Activated naive CD4-positive, alpha-beta T cell treated with anti-CD3 and anti-CD28 coated beads, Interleukin-2, amount 50 U/mL, for 24 hours (primary cell): ENCODE data around the gene RPS5.
"Not testable (repeated sequence)": the region's sequence is repeated elsewhere in the genome, so short reads cannot be mapped to it uniquely, and the experiment has no call there.

Source experiments
- H3K27ac Mint-ChIP-seq: one replicate; pipeline ENCODE4 v1.8.0; 2021; ENCODE audit warnings: mild to moderate bottlenecking, mixed read lengths
- H3K27me3 Mint-ChIP-seq: one replicate; pipeline ENCODE4 v1.8.0; 2021; ENCODE audit warnings: mixed read lengths
- H3K36me3 Mint-ChIP-seq: one replicate; pipeline ENCODE4 v1.8.0; 2021; ENCODE audit warnings: mixed read lengths
- H3K4me1 Mint-ChIP-seq: one replicate; pipeline ENCODE4 v1.8.0; 2021; ENCODE audit warnings: mixed read lengths
- H3K4me3 Mint-ChIP-seq: one replicate; pipeline ENCODE4 v1.8.0; 2021; ENCODE audit warnings: mild to moderate bottlenecking, mixed read lengths
- H3K9me3 Mint-ChIP-seq: one replicate; pipeline ENCODE4 v1.8.0; 2021; ENCODE audit warnings: mixed read lengths

Gene RPS5

DNA sequence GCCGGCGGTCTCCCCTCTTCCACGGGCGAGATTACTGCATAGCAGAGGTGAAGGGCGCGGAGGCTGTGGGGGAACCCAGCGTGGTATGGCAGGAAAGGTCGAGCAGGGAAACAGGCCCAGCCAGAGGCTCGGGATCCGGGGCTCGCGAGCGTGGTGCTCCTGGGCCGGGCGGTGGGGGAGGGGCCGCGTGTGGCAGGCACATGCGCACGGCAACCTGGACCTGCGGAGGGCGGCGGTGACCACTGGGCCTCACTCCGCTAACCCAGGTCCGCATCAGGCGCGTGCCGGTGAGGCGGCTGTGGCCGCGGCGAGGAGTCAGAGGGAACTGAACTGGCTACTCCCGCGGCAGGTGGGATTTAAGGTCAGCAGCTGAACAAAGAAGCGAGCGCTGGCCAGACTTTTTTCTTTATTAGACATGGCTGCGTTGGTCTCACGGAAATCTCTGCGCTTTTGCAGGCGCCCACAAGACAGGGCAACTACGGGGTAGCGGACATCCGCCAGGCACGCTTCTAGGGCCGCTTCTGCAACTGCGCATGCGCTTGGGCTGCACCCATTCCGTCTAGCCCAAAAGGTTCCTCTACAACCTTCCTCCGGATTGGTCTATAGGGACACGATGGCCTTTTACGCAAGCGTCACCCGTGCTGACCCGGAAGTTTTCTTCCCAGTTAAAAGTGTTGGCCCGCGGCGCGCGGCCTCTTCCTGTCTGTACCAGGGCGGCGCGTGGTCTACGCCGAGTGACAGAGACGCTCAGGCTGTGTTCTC lies at the start of gene RPS5:
RPS5 (plus strand) TSS at position 694 of the 762 bp plus-strand sequence. CDS start 869 bp downstream, outside the sequence.
- no peaks in the 10 kb centered on the region for H3K27me3 Mint-ChIP-seq
- H3K4me3 Mint-ChIP-seq: peak within 1 kb of the TSS; percentile 96
- no peaks in the 10 kb centered on the region for H3K9me3 Mint-ChIP-seq
- peak within 1 kb of the TSS; percentile 99 for H3K27ac Mint-ChIP-seq
- H3K4me1 Mint-ChIP-seq: peaks cover 35% of the 10 kb centered on the region
- H3K36me3 Mint-ChIP-seq: peaks cover 16% of the 10 kb centered on the region

DNA sequence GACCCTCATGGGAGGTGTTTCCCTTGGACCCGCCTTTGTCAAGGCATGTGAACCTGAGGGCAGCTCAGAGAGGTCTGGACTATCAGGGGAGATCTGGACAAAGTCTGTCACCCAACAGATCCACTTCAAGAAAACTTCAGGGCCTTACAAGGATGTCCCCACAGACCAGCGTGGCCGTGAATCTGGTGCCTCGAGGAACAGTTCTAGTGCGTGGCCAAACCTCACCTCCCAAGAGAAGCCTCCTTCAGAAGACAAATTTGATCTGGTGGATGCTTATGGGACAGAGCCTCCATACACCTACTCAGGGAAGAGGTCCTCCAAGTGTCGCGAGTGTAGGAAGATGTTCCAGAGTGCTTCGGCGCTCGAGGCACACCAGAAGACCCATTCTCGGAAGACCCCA lies 48.7 kb upstream of the RPS5 start:
- Mint-ChIP-seq H3K36me3 (peaks cover 15% of the 10 kb centered on the region), H3K27ac (no peak overlapping the region), H3K27me3 (no peaks in the 10 kb centered on the region), H3K4me3 (no peak overlapping the region), H3K4me1 (no peaks in the 10 kb centered on the region), H3K9me3 (no peaks in the 10 kb centered on the region)

DNA sequence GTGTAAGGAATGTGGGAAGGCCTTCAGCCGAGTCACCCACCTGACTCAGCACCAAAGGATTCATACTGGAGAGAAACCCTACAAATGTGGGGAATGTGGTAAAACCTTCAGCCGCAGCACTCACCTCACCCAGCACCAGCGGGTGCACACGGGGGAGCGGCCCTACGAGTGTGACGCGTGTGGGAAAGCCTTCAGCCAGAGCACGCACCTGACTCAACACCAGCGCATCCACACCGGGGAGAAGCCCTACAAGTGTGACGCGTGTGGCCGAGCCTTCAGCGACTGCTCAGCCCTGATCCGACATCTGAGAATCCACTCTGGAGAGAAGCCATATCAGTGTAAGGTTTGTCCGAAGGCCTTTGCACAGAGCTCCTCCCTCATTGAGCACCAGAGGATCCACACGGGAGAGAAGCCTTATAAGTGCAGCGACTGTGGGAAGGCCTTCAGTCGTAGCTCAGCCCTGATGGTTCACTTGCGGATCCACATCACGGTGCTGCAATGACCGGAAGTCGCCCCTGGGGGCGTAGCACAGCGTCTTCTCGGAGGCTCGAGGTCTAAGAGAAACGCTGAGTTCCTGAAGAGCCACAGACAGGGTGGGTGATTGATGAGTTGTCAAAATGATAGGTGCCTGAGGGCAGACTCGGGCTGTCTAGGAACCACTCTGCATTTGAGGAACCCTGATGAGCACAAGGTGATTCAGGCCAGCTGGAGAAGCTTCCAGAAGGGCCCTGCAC lies 48.1 kb upstream of the RPS5 start:
- Mint-ChIP-seq H3K9me3 (no peaks in the 10 kb centered on the region), H3K36me3 (peaks cover 15% of the 10 kb centered on the region), H3K4me3 (no peak overlapping the region), H3K27ac (no peak overlapping the region), H3K27me3 (peaks cover 1% of the 10 kb centered on the region), H3K4me1 (no peaks in the 10 kb centered on the region)

DNA sequence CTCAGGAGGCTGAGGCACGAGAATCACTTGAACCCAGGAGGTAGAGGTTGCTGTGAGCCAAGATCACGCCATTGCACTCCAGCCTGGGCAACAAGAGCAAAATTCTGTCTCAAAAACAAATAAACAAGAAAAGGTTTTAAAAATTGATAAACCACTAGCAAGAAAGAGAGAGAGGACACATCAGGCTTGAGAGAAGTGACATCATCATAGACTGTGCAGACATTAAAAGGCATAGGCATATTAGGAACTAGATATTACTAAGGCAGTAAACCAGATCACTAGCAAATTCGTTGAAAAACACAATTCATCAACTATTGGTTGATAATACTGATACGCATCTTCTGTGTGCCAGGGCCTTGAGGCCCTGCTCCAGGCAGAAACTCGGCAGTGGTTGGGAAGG lies 41.5 kb upstream of the RPS5 start:
- Mint-ChIP-seq H3K27me3 (peaks cover 4% of the 10 kb centered on the region), H3K27ac (peak overlapping the region; percentile 6), H3K4me1 (peaks cover 17% of the 10 kb centered on the region)

DNA sequence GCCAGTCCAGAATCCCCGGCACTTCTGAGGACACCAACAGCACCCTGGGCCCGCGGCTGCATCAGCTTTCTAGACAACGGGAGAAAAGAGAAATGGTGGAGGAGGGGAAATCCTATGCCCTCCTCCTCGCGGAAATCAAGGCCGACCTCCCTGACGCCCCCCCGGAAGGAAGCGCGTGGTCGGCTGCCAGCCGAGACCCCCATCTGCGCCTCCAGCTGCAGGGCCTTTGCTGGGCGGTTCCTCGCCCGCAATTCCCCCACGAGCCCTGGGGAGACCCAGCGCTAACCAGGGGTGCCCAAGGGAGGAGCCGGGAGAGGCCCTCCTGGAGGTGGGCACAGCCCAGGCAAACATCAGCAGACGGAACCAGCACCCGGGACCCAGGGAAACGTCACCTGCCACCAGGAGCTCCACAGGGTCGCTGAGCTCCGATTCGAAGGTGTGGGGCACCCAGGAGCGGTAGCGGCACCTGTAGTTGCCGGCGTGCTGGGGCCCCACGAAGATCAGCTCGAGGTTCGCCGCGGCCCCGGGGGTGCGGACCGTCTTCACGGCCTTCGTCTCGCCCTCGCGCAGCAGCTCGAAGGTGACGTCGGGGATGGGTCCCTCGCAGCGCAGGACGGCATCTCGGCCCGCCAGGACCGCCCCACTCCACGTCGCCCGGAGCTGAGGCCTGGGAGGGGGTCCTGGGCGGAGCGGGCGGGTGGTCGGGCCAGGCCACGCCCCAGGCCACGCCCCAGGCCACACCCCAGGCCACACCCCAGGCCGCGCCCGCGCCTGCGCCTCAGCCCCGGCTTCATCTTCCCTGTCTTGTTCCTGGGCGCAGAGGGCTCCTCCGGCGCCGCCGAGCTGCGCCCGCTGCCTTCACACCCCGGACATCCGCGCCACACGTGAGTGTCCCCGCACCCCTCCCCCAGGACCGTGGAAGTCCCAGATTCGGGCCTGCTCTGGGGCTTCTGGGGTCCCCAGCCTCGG lies 39.8 kb upstream of the RPS5 start:
- no peak overlapping the region for H3K27ac Mint-ChIP-seq
- H3K9me3 Mint-ChIP-seq: no peaks in the 10 kb centered on the region
- peaks cover 4% of the 10 kb centered on the region for H3K27me3 Mint-ChIP-seq
- H3K4me1 Mint-ChIP-seq: peaks cover 17% of the 10 kb centered on the region
- H3K4me3 Mint-ChIP-seq: peak overlapping the region; percentile 91
- peaks cover 4% of the 10 kb centered on the region for H3K36me3 Mint-ChIP-seq

More for the DNA sequence above, 41.5 kb upstream of the RPS5 start:
- Mint-ChIP-seq H3K36me3 (peaks cover 9% of the 10 kb centered on the region), H3K9me3 (no peaks in the 10 kb centered on the region), H3K4me3 (peak overlapping the region; percentile 80)

DNA sequence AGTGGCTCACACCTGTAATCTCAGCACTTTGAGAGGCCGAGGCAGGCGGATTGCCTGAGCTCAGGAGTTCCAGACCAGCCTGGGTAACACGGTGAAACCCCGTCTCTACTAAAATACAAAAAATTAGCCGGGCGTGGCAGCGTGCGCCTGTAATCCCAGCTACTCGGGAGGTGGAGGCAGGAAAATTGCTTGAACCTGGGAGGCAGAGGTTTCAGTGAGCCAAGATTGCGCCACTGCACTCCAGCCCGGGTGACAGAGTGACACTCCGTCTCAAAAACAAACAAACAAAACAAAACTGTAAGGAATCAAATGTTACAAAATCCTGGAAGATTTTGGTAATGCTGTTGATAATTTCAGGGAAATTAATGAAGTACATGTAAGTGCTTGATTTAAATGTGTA lies 39.0 kb upstream of the RPS5 start:
- H3K9me3 Mint-ChIP-seq, H3K27me3 Mint-ChIP-seq, H3K27ac Mint-ChIP-seq, H3K36me3 Mint-ChIP-seq: not testable (repeated sequence)
- peak overlapping the region; percentile 91 for H3K4me3 Mint-ChIP-seq
- H3K4me1 Mint-ChIP-seq: peaks cover 17% of the 10 kb centered on the region

DNA sequence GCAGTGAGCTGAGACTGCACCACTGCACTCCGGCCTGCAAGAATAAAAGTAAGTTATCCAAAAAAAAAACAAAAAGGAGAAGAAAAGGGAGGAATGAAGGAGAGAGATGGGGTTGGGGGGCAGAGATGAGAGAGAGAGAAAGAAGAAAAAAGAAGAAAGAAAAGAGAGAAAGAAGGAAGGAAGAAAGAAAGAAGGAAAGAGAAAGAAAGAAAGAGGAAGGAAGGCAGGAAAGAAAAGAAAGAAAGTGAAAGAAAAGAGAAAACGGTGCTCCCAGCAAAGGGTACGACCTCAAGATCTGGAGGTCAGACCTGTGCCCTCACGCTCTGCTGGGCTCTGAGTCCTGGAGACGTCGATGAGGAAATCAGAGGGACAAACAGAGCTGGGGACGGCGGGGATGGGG lies 37.5 kb upstream of the RPS5 start:
- Mint-ChIP-seq H3K4me3 (no peak overlapping the region), H3K4me1 (peaks cover 17% of the 10 kb centered on the region), H3K27me3 (peaks cover 3% of the 10 kb centered on the region), H3K9me3 (no peaks in the 10 kb centered on the region), H3K36me3 (peaks cover 4% of the 10 kb centered on the region), H3K27ac (no peak overlapping the region)

DNA sequence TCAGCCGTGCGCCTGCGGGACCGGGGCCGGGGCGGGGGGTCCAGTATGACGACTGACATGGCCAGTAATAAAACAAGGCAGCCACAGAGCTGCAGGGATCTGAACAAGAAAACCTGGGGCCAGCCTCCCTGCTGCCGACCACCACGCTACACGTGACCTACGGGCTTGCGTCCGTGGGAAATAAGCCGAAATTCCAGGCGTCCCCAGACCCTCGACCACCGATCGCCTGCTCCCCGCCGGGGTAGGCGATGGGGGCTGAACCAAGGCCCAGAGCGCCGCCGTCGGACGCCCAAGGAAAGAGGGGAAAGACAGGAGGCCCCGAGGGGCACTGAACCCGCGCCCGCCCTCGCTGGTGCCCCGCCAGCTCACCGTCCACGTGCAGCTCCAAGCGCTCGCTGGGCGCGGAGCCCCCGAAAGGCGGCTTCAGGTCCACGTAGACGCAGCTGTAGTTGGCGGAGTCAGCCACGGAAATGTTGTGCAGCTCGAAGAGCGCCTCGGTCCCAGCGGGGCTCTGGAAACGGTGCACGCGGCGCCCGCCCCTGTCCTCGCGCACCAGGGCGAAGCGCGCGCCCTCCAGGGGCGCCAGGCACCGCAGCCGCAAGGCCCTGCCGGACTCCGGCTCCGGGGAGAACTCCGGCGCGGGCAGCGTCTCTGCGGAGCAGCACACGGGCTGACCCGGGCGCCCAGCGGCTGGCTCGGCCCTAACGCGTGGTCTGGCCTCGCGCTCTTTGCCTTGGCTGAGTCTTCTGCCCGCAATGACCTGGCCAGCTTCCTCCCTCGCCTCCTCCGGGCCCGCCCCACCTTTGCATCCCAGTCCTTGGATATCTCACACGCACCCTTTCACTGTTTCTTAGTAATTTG lies 36.8 kb upstream of the RPS5 start:
- Mint-ChIP-seq H3K4me3 (no peak overlapping the region), H3K9me3 (no peaks in the 10 kb centered on the region)

DNA sequence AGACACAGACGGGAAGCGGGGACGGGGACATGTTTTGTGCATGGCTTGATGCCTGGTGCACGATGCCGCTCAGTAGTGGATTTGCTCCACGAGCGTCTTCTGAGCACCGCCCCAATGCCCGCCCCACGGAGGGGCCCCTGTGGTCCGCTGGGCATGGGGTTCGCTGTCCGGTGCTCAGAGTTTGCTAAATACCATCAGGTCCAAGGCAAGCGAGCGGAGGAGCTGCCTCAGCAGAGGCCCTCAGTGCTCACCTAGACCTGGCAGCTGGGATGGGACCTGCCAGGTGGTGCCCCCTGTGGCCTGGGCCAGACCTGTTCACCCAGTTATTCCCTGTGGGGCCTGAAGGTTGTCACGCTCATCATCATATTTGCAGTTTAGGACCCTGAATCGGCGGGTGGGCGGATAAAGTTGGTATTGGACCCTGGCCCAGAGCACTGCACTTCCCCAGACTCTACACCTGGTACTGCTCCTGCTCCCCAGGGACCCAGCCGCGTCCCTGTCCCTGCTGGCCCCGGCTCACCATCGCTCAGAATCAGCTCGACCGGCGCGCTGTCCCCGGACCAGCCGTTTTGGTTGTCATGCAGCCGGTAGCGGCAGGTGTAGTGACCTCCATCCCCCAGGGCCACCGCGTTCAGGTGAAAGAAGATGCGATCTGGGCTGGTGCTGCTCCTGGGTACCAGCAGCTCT lies 36.1 kb upstream of the RPS5 start:
- no peaks in the 10 kb centered on the region for H3K9me3 Mint-ChIP-seq
- peaks cover 4% of the 10 kb centered on the region for H3K36me3 Mint-ChIP-seq
- H3K27ac Mint-ChIP-seq: no peak overlapping the region
- peaks cover 14% of the 10 kb centered on the region for H3K4me1 Mint-ChIP-seq
- H3K27me3 Mint-ChIP-seq: peaks cover 2% of the 10 kb centered on the region
- no peak overlapping the region for H3K4me3 Mint-ChIP-seq

More for the DNA sequence above, 36.8 kb upstream of the RPS5 start:
- Mint-ChIP-seq H3K27ac (no peak overlapping the region), H3K27me3 (peaks cover 2% of the 10 kb centered on the region), H3K36me3 (peaks cover 4% of the 10 kb centered on the region), H3K4me1 (peaks cover 21% of the 10 kb centered on the region)

DNA sequence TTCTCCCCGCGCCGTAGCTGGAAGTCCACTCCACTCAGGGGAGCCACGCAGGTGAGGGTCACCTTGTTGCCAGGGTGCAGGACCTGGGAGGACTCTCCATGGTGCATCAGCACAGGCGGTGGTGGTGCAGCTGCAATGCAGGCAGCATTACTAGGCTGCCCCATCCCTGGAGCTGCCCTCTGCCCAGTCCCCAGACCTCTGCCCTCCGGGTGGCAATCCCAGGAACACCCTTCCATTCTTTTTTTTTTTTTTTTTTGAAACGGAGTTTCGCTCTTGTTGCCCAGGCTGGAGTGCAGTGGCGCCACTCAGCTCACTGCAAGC lies 35.6 kb upstream of the RPS5 start:
- no peaks in the 10 kb centered on the region for H3K9me3 Mint-ChIP-seq
- H3K27me3 Mint-ChIP-seq: peaks cover 2% of the 10 kb centered on the region
- H3K4me1 Mint-ChIP-seq: peaks cover 14% of the 10 kb centered on the region
- peaks cover 4% of the 10 kb centered on the region for H3K36me3 Mint-ChIP-seq
- H3K27ac Mint-ChIP-seq: no peak overlapping the region
- H3K4me3 Mint-ChIP-seq: no peak overlapping the region

DNA sequence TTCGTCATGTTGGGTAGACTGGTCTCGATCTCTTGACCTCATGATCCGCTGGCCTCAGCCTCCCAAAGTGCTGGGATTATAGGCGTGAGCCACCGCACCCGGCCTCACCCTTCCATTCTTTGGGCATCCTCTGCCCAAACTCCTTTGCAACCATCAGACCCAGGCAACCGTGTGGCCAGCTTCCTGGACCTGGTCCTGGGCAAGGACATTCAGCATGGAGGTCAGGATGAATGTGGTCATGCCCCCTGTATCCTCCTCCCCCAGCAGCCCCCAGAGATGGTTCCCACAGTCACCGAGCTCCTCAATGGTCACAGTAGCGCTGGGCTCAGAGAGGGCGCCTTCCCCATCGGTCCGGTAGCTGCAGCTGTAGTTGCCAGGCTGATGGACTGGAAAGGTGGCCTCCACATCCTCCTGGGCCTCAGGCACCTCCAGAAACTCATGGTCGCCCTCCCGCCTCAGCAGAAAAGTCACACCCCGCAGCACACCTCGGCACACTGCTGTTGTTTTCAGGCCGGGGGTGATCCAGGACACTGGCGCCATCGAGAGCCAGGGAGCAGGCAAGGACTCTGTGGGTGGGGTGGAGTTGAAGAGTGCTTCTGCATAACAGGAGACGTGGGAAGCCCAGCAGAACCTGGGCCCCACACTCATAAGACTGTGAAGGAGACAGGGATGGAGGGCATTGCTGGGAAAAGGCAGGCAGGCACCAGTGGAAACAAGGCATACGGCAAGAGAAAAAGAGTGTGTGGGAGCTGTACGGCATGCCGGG lies 34.9 kb upstream of the RPS5 start:
- Mint-ChIP-seq H3K4me1 (peaks cover 14% of the 10 kb centered on the region), H3K36me3 (peaks cover 4% of the 10 kb centered on the region), H3K9me3 (no peaks in the 10 kb centered on the region), H3K4me3 (no peak overlapping the region), H3K27ac (no peak overlapping the region), H3K27me3 (peaks cover 2% of the 10 kb centered on the region)

DNA sequence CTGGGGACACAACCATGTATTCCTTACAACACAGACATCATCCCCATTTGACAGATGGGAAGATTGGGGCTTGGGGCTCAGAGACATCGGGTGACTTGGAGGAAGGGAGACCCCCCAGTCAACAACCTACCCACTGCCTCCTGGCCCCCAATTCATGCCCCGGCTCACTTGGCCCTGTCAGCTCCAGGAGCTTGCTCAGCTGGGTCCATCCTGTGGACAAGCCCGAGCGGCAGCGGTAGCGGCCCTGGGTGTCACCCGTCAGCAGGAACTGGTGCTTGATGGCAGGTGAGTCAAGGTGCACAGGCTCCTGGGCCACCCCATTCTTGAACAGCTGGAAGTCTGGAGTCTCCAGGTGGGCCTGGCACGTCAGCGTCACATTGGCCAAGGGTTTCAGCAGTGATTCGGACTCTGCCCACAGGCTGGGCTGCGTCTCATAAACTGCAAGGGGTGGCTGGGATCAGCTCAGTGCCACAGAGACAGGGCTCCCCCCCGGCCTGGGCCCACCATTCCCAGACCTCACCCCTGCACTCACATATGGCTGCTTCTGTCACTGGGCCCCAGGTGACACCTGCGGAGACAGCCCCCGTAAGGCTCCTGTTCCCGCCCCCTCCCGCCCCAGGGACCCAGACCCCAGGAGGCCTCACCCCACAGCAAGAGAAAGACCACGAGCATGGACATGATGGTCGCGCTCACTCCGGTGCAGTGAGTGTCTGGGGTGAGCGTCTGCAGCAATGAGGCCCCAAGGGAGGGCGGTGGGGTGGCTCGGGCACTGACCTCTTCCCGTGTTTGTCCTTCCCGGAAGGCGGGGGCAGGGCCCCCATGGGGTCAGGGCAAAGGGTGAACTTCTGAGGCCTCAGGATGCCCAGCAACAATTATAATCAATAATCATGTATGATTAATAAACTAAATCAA lies 34.1 kb upstream of the RPS5 start, which contains the start of gene A1BG:
A1BG (minus strand) TSS at position 733 of the 912 bp plus-strand sequence; CDS start at position 678, 55 bp downstream.
- peaks cover 4% of the 10 kb centered on the region for H3K36me3 Mint-ChIP-seq
- peaks cover 14% of the 10 kb centered on the region for H3K4me1 Mint-ChIP-seq
- no peak within 1 kb of the TSS for H3K27ac Mint-ChIP-seq
- no peaks in the 10 kb centered on the region for H3K9me3 Mint-ChIP-seq
- H3K4me3 Mint-ChIP-seq: no peak within 1 kb of the TSS
- peaks cover 2% of the 10 kb centered on the region for H3K27me3 Mint-ChIP-seq
